WTC11 (cell line): ENCODE measurements around the gene CPEB1. TPM values are rescaled to one million over a fixed set of nuclear protein-coding genes. Genes with fewer than 3 reads are reported as not detected.
A peak's percentile ranks its signal among the peaks of the same experiment; 100 is the strongest.

Experiments used
- ATAC-seq: fragments of 200-7000 bp; cut with Tn5 transposase; 2 replicates; pipeline ENCODE4 v1.10.0; 2021; ENCODE audit warnings: mild to moderate bottlenecking, moderate library complexity
- CTCF ChIA-PET: fragments of 300-600 bp; sonication (Branson Sonifier 250); formaldehyde crosslinking; loops from one replicate; lab custom pipeline; 2021; ENCODE audit warnings: antibody characterized with exemption; lab: Charles Lee
- POLR2A ChIA-PET: fragments of 350-600 bp; sonication (Branson Sonifier 250); formaldehyde crosslinking; loops from one replicate; lab custom pipeline; 2021; ENCODE audit warnings: antibody characterized with exemption; lab: Charles Lee
- DNase-seq: peaks from one replicate; pipeline ENCODE4 v3.0.0; 2021; ENCODE audit warnings: low spot score
- H3K27ac Mint-ChIP-seq: 2 replicates; pipeline ENCODE4 v1.8.0; 2021; ENCODE audit warnings: mixed read lengths
- H3K27me3 Mint-ChIP-seq: 2 replicates; pipeline ENCODE4 v1.8.0; 2021; ENCODE audit warnings: low read depth, mild to moderate bottlenecking, moderate library complexity, mixed read lengths
- H3K36me3 Mint-ChIP-seq: 2 replicates; pipeline ENCODE4 v1.8.0; 2021; ENCODE audit warnings: mixed read lengths
- H3K4me1 Mint-ChIP-seq: 2 replicates; pipeline ENCODE4 v1.8.0; 2022; ENCODE audit warnings: mixed read lengths
- H3K4me3 Mint-ChIP-seq: 2 replicates; pipeline ENCODE4 v1.8.0; 2021; ENCODE audit warnings: mild to moderate bottlenecking, moderate library complexity, mixed read lengths
- H3K9me3 Mint-ChIP-seq: 2 replicates; pipeline ENCODE4 v1.8.0; 2021; ENCODE audit warnings: mixed read lengths
- ATF1 ChIP-seq: sonication (generic); formaldehyde crosslinking; IDR thresholded peaks from 2 replicates; pipeline ENCODE4 v1.8.1; 2023; ENCODE audit warnings: mild to moderate bottlenecking, moderate library complexity, missing genetic modification reagents
- CREM ChIP-seq: sonication (generic); formaldehyde crosslinking; IDR thresholded peaks from 2 replicates; pipeline ENCODE4 v1.8.1; 2022; ENCODE audit warnings: mild to moderate bottlenecking, missing genetic modification reagents, moderate library complexity
- FOXK1 ChIP-seq: sonication (generic); formaldehyde crosslinking; IDR thresholded peaks from 2 replicates; pipeline ENCODE4 v1.8.0; 2022; ENCODE audit warnings: mild to moderate bottlenecking, moderate library complexity, missing genetic modification reagents
- GRHL2 ChIP-seq: fragments of 250-450 bp; sonication (Bioruptor Pico); IDR thresholded peaks from 2 replicates; pipeline ENCODE4 v1.8.0; 2022; ENCODE audit warnings: mild to moderate bottlenecking, moderate library complexity; ENCODE audit not compliant: insufficient replicate concordance, severe bottlenecking
- NR1H2 ChIP-seq: sonication (generic); formaldehyde crosslinking; IDR thresholded peaks from 2 replicates; pipeline ENCODE4 v1.9.0; 2021; ENCODE audit warnings: mild to moderate bottlenecking, moderate library complexity, missing genetic modification reagents
- OVOL2 ChIP-seq: fragments of 250-450 bp; sonication (Bioruptor Pico); IDR thresholded peaks from 2 replicates; pipeline ENCODE4 v1.9.0; 2021; ENCODE audit warnings: mild to moderate bottlenecking, borderline replicate concordance
- RELA ChIP-seq: sonication (generic); formaldehyde crosslinking; IDR thresholded peaks from 2 replicates; pipeline ENCODE4 v1.8.1; 2022; ENCODE audit warnings: missing genetic modification reagents, mild to moderate bottlenecking, borderline replicate concordance
- SMAD4 ChIP-seq: sonication (generic); formaldehyde crosslinking; IDR thresholded peaks from 2 replicates; pipeline ENCODE4 v1.8.0; 2022; ENCODE audit warnings: mild to moderate bottlenecking, missing genetic modification reagents
- SP1 ChIP-seq: sonication (generic); formaldehyde crosslinking; conservative IDR thresholded peaks from 2 replicates; pipeline ENCODE4 v1.8.1; 2022; ENCODE audit warnings: missing genetic modification reagents
- TEAD1 ChIP-seq: sonication (generic); formaldehyde crosslinking; IDR thresholded peaks from 2 replicates; pipeline ENCODE4 v1.8.0; 2022; ENCODE audit warnings: mild to moderate bottlenecking, missing genetic modification reagents
- TEAD4 ChIP-seq: sonication (generic); formaldehyde crosslinking; IDR thresholded peaks from 2 replicates; pipeline ENCODE4 v1.8.0; 2022; ENCODE audit warnings: mild to moderate bottlenecking, missing genetic modification reagents
- ZNF121 ChIP-seq: sonication (generic); formaldehyde crosslinking; IDR thresholded peaks from 2 replicates; pipeline ENCODE4 v1.8.0; 2023; ENCODE audit warnings: missing genetic modification reagents
- ZNF263 ChIP-seq: sonication (generic); formaldehyde crosslinking; IDR thresholded peaks from 2 replicates; pipeline ENCODE4 v1.8.1; 2022; ENCODE audit warnings: low read depth, mild to moderate bottlenecking, moderate library complexity, missing genetic modification reagents
- ZNF396 ChIP-seq: fragments of 250-450 bp; sonication (Bioruptor Pico); IDR thresholded peaks from 2 replicates; pipeline ENCODE4 v1.8.0; 2021; ENCODE audit warnings: mild to moderate bottlenecking, moderate library complexity, borderline replicate concordance
- total RNA-seq: library from RNA; stranded (reverse); gene quantifications from 3 replicates; pipeline ENCODE4 v1.2.3, GENCODE V29; 2021
- TF ChIP-seq, protein P1 (sequence below): sonication (generic); formaldehyde crosslinking; IDR thresholded peaks from 2 replicates; pipeline ENCODE4 v1.8.1; 2023; ENCODE audit warnings: mild to moderate bottlenecking, missing genetic modification reagents
- TF ChIP-seq, protein P2 (sequence below): fragments of 250-450 bp; sonication (Bioruptor Pico); IDR thresholded peaks from 2 replicates; pipeline ENCODE4 v2.1.2; 2022; ENCODE audit warnings: mild to moderate bottlenecking, moderate library complexity
- TF ChIP-seq, protein P3 (sequence below): fragments of 250-450 bp; sonication (Bioruptor Pico); IDR thresholded peaks from 2 replicates; pipeline ENCODE4 v1.9.0; 2021; ENCODE audit warnings: moderate library complexity, mild to moderate bottlenecking, inconsistent platforms, borderline replicate concordance
- TF ChIP-seq, protein P4 (sequence below): sonication (generic); formaldehyde crosslinking; IDR thresholded peaks from 2 replicates; pipeline ENCODE4 v1.8.1; 2023; ENCODE audit warnings: mild to moderate bottlenecking, moderate library complexity, missing genetic modification reagents

Gene CPEB1
- total RNA-seq, 1 experiment from 2014 or later, result 2.5 TPM

- DNase-seq (no peak), ATAC-seq (no peak)
- Mint-ChIP-seq H3K4me1 (no peaks in the 10 kb centered on the region), H3K9me3 (no peaks in the 10 kb centered on the region), H3K27ac (no peak overlapping the region), H3K4me3 (no peak overlapping the region), H3K27me3 (no peaks in the 10 kb centered on the region), H3K36me3 (no peaks in the 10 kb centered on the region)
- peak; percentile 60; the same call in 1 of the 2 replicates for TF ChIP-seq ZNF121 (CRISPR knock-in tag)
- TF ChIP-seq OVOL2 (CRISPR knock-in tag), result no peak
- ChIA-PET POLR2A (no interaction called here), CTCF (no interaction called here)
Measured at GRCh38 chr15:82611348-82611747, 35.8 kb downstream of the CPEB1 start.

GRCh38 chr15:82602195-82602594, 45.0 kb downstream of the CPEB1 start:
- no peak overlapping the region for H3K27ac Mint-ChIP-seq
- H3K4me1 Mint-ChIP-seq, result no peaks in the 10 kb centered on the region
- TF ChIP-seq ZNF396 (no peak), NR1H2 (no peak), RELA (CRISPR knock-in tag) (no peak)
- TF ChIP-seq, protein P1, sequence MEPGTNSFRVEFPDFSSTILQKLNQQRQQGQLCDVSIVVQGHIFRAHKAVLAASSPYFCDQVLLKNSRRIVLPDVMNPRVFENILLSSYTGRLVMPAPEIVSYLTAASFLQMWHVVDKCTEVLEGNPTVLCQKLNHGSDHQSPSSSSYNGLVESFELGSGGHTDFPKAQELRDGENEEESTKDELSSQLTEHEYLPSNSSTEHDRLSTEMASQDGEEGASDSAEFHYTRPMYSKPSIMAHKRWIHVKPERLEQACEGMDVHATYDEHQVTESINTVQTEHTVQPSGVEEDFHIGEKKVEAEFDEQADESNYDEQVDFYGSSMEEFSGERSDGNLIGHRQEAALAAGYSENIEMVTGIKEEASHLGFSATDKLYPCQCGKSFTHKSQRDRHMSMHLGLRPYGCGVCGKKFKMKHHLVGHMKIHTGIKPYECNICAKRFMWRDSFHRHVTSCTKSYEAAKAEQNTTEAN (CRISPR knock-in tag), result no peak
- no peaks in the 10 kb centered on the region; the same call in none of the 2 replicates for H3K27me3 Mint-ChIP-seq
- H3K9me3 Mint-ChIP-seq, result no peaks in the 10 kb centered on the region
- no peaks in the 10 kb centered on the region for H3K36me3 Mint-ChIP-seq
- DNase-seq, result no peak
- CTCF ChIA-PET, result interaction anchor here (0.7 kb wide), 1 partner anchor 247 kb away, joined by 3 read pairs; no protein-coding TSS in a partner anchor
- no peak overlapping the region for H3K4me3 Mint-ChIP-seq
- POLR2A ChIA-PET, result no interaction called here
- ATAC-seq, result no peak

DNA sequence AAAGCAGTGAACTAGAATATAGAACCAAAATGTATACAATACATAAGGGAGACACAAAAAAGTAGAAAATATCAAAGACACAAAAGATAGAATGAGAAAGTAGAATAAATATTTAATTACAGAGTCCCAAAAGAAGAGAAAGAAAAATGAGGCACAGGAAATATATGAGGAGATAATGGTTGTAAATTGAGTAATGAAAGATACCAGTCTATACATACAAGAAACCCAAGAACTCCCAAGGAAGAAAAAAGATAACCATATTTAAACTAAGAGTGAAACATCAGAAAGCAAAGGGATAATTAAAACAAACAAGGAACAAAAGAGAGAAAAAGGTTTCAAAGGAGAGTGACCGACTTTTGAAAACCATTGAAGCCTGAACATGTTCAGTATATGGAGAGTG, 47.3 kb downstream of the CPEB1 start:
- CTCF ChIA-PET, result no interaction called here
- Mint-ChIP-seq H3K27ac (no peak overlapping the region), H3K4me3 (no peak overlapping the region), H3K4me1 (no peaks in the 10 kb centered on the region)
- POLR2A ChIA-PET, result no interaction called here
- no peak for TF ChIP-seq GRHL2
- no peak for TF ChIP-seq FOXK1
- TF ChIP-seq TEAD1 (CRISPR knock-in tag), result no peak
- no peak for TF ChIP-seq SMAD4
- TF ChIP-seq, protein P2, sequence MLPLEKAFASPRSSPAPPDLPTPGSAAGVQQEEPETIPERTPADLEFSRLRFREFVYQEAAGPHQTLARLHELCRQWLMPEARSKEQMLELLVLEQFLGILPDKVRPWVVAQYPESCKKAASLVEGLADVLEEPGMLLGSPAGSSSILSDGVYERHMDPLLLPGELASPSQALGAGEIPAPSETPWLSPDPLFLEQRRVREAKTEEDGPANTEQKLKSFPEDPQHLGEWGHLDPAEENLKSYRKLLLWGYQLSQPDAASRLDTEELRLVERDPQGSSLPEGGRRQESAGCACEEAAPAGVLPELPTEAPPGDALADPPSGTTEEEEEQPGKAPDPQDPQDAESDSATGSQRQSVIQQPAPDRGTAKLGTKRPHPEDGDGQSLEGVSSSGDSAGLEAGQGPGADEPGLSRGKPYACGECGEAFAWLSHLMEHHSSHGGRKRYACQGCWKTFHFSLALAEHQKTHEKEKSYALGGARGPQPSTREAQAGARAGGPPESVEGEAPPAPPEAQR, result no peak
- TF ChIP-seq, all 79 proteins: peak for 0
- Mint-ChIP-seq H3K27me3 (no peaks in the 10 kb centered on the region; the same call in none of the 2 replicates), H3K36me3 (no peaks in the 10 kb centered on the region), H3K9me3 (no peaks in the 10 kb centered on the region)
- ATAC-seq (no peak), DNase-seq (no peak)

DNA sequence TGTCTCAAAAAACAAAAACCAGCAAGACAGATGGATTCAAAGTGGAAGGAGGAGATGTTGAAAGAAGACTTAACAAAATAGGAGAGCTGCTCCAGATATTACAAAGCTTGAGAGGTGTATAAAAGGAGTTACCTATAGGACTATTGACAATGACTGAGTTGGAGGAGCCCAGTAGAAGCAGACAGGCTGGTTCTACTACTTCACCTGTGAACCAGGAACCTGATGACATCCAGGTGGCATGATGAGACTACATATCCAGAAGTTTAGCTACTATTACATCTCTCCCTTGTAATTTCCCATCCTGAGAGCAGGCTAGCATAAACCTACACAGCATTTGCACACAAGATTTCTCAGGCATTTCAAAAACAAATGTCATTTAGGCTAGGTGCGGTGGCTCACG, 49.3 kb downstream of the CPEB1 start:
- Mint-ChIP-seq H3K27me3 (no peaks in the 10 kb centered on the region; the same call in none of the 2 replicates), H3K4me1 (no peaks in the 10 kb centered on the region), H3K27ac (no peak overlapping the region), H3K4me3 (no peak overlapping the region), H3K36me3 (no peaks in the 10 kb centered on the region), H3K9me3 (no peaks in the 10 kb centered on the region)
- TF ChIP-seq, protein P3, sequence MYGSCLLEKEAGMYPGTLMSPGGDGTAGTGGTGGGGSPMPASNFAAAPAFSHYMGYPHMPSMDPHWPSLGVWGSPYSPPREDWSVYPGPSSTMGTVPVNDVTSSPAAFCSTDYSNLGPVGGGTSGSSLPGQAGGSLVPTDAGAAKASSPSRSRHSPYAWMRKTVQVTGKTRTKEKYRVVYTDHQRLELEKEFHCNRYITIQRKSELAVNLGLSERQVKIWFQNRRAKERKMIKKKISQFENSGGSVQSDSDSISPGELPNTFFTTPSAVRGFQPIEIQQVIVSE, result no peak
- TF ChIP-seq CREM, result no peak
- TF ChIP-seq TEAD4 (CRISPR knock-in tag), result no peak
- TF ChIP-seq ATF1 (CRISPR knock-in tag), result no peak
- TF ChIP-seq SP1 (CRISPR knock-in tag), result no peak
- TF ChIP-seq, protein P4, sequence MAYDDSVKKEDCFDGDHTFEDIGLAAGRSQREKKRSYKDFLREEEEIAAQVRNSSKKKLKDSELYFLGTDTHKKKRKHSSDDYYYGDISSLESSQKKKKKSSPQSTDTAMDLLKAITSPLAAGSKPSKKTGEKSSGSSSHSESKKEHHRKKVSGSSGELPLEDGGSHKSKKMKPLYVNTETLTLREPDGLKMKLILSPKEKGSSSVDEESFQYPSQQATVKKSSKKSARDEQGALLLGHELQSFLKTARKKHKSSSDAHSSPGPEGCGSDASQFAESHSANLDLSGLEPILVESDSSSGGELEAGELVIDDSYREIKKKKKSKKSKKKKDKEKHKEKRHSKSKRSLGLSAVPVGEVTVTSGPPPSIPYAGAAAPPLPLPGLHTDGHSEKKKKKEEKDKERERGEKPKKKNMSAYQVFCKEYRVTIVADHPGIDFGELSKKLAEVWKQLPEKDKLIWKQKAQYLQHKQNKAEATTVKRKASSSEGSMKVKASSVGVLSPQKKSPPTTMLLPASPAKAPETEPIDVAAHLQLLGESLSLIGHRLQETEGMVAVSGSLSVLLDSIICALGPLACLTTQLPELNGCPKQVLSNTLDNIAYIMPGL (CRISPR knock-in tag), result no peak
- TF ChIP-seq ZNF263 (CRISPR knock-in tag), result no peak
- ChIA-PET POLR2A (no interaction called here), CTCF (no interaction called here)
- DNase-seq (no peak), ATAC-seq (no peak)
